ENCODE data around the gene PFDN5.
A peak's percentile ranks its signal among the peaks of the same experiment; 100 is the strongest.

Gene PFDN5

GRCh38 chr12:53295070-53295890, at the start of gene PFDN5:
Gene PFDN5, plus strand, starts transcription at chr12:53295542. Its CDS starts 26 bp downstream, at chr12:53295568.
- DNase-seq (ENCODE audit: low read depth), result peak; percentile 95

GRCh38 chr12:53251477-53252348, 43.6 kb upstream of the PFDN5 start:
- peak; percentile 63 for DNase-seq (ENCODE audit: low read depth)

- DNase-seq (ENCODE audit: low read depth), result peak; percentile 26
Measured at GRCh38 chr12:53252349-53252916, 42.9 kb upstream of the PFDN5 start.

- DNase-seq (ENCODE audit: low read depth), result no peak
Measured at GRCh38 chr12:53253298-53253697, 42.0 kb upstream of the PFDN5 start.

GRCh38 chr12:53254816-53255545, 40.4 kb upstream of the PFDN5 start:
- DNase-seq (ENCODE audit: low read depth), result no peak

- DNase-seq (ENCODE audit: low read depth), result no peak
Measured at GRCh38 chr12:53255996-53256395, 39.3 kb upstream of the PFDN5 start.

GRCh38 chr12:53258541-53259539, 36.5 kb upstream of the PFDN5 start:
- no peak for DNase-seq (ENCODE audit: low read depth)

- DNase-seq (ENCODE audit: low read depth), result no peak
Measured at GRCh38 chr12:53259891-53260290, 35.5 kb upstream of the PFDN5 start.

GRCh38 chr12:53265783-53266182, 29.6 kb upstream of the PFDN5 start:
- no peak for DNase-seq (ENCODE audit: low read depth)

GRCh38 chr12:53267306-53267998, 27.9 kb upstream of the PFDN5 start:
- no peak for DNase-seq (ENCODE audit: low read depth)

- peak; percentile 78 for DNase-seq (ENCODE audit: low read depth)
Measured at GRCh38 chr12:53267999-53268629, 27.2 kb upstream of the PFDN5 start, which contains the start of gene ESPL1. Gene ESPL1, plus strand, starts transcription at chr12:53268299. Its CDS starts 468 bp downstream, at chr12:53268767.

- no peak for DNase-seq (ENCODE audit: low read depth)
Measured at GRCh38 chr12:53268630-53269562, 26.4 kb upstream of the PFDN5 start.

- DNase-seq (ENCODE audit: low read depth), result no peak
Measured at GRCh38 chr12:53274445-53274844, 20.9 kb upstream of the PFDN5 start.

GRCh38 chr12:53276511-53276910, 18.8 kb upstream of the PFDN5 start:
- DNase-seq (ENCODE audit: low read depth), result no peak

- DNase-seq (ENCODE audit: low read depth), result no peak
Measured at GRCh38 chr12:53277981-53278380, 17.4 kb upstream of the PFDN5 start.

- no peak for DNase-seq (ENCODE audit: low read depth)
Measured at GRCh38 chr12:53279283-53279869, 16.0 kb upstream of the PFDN5 start.

- no peak for DNase-seq (ENCODE audit: low read depth)
Measured at GRCh38 chr12:53279888-53280498, 15.3 kb upstream of the PFDN5 start.

Data from iris pigment epithelial cell (primary cell).